Measurements from ENCODE around the gene ITGAE.
"Not testable (repeated sequence)": the region's sequence is repeated elsewhere in the genome, so short reads cannot be mapped to it uniquely, and the experiment has no call there.

ITGAE gene

GRCh38 chr17:3800362-3801271, at the start of gene ITGAE:
TSS of gene ITGAE (minus strand) at chr17:3801188. CDS start at chr17:3801144, 44 bp downstream.
- no peak within 1 kb of the TSS for H3K4me3 Mint-ChIP-seq
- H3K9me3 Mint-ChIP-seq = no peaks in the 10 kb centered on the region
- no peak within 1 kb of the TSS for H3K27ac Mint-ChIP-seq
- DNase-seq (no peak), ATAC-seq (no peak)
- peaks cover 7% of the 10 kb centered on the region for H3K27me3 Mint-ChIP-seq
- peaks cover 64% of the 10 kb centered on the region for H3K4me1 Mint-ChIP-seq
- H3K36me3 Mint-ChIP-seq (ENCODE audit: low read depth) = peaks cover 2% of the 10 kb centered on the region

GRCh38 chr17:3848229-3848835, 47.3 kb upstream of the ITGAE start:
- Mint-ChIP-seq H3K27ac (no peak overlapping the region), H3K4me1 (peaks cover 24% of the 10 kb centered on the region), H3K27me3 (peaks cover 6% of the 10 kb centered on the region), H3K36me3 (ENCODE audit: low read depth) (peaks cover 9% of the 10 kb centered on the region), H3K9me3 (no peaks in the 10 kb centered on the region), H3K4me3 (no peak overlapping the region)
- DNase-seq = no peak
- ATAC-seq = no peak

GRCh38 chr17:3847165-3847670, 46.2 kb upstream of the ITGAE start:
- ATAC-seq (no peak), DNase-seq (no peak)
- peaks cover 11% of the 10 kb centered on the region for H3K36me3 Mint-ChIP-seq (ENCODE audit: low read depth)
- no peak overlapping the region for H3K4me3 Mint-ChIP-seq
- H3K4me1 Mint-ChIP-seq = peaks cover 24% of the 10 kb centered on the region
- no peaks in the 10 kb centered on the region for H3K9me3 Mint-ChIP-seq
- peaks cover 6% of the 10 kb centered on the region for H3K27me3 Mint-ChIP-seq
- H3K27ac Mint-ChIP-seq = no peak overlapping the region

- Mint-ChIP-seq H3K4me3 (peak overlapping the region; percentile 90), H3K4me1 (peaks cover 24% of the 10 kb centered on the region), H3K27me3 (peaks cover 2% of the 10 kb centered on the region), H3K9me3 (no peaks in the 10 kb centered on the region), H3K36me3 (ENCODE audit: low read depth) (peaks cover 11% of the 10 kb centered on the region), H3K27ac (no peak overlapping the region)
- no peak for ATAC-seq
- no peak for DNase-seq
These were observed 45.6 kb upstream of the ITGAE start for GRCh38 chr17:3846437-3847164.

- H3K27ac Mint-ChIP-seq = peak within 1 kb of the TSS; percentile 82
These were observed 44.8 kb upstream of the ITGAE start, which contains the start of gene NCBP3 for GRCh38 chr17:3845621-3846436. TSS of gene NCBP3 (minus strand) at chr17:3846246. CDS start at chr17:3846223, 23 bp downstream.

GRCh38 chr17:3845291-3845620, 44.3 kb upstream of the ITGAE start:
- DNase-seq = peak; percentile 61
- Mint-ChIP-seq H3K9me3 (no peaks in the 10 kb centered on the region), H3K36me3 (ENCODE audit: low read depth) (peaks cover 21% of the 10 kb centered on the region), H3K4me1 (peaks cover 28% of the 10 kb centered on the region), H3K4me3 (peak overlapping the region; percentile 90), H3K27ac (peak overlapping the region; percentile 82), H3K27me3 (no peaks in the 10 kb centered on the region)
- peak; percentile 42 for ATAC-seq

More at GRCh38 chr17:3845621-3846436, 44.8 kb upstream of the ITGAE start, which contains the start of gene NCBP3:
- H3K4me1 Mint-ChIP-seq = peaks cover 26% of the 10 kb centered on the region
- H3K4me3 Mint-ChIP-seq = peak within 1 kb of the TSS; percentile 90
- no peaks in the 10 kb centered on the region for H3K9me3 Mint-ChIP-seq
- ATAC-seq = peak; percentile 98
- H3K36me3 Mint-ChIP-seq (ENCODE audit: low read depth) = peaks cover 18% of the 10 kb centered on the region
- H3K27me3 Mint-ChIP-seq = no peaks in the 10 kb centered on the region
- DNase-seq = peak; percentile 92

GRCh38 chr17:3844556-3844955, 43.6 kb upstream of the ITGAE start:
- not testable (repeated sequence) for H3K9me3 Mint-ChIP-seq, DNase-seq, H3K27ac Mint-ChIP-seq, H3K27me3 Mint-ChIP-seq, ATAC-seq
- H3K36me3 Mint-ChIP-seq (ENCODE audit: low read depth) = peaks cover 21% of the 10 kb centered on the region
- H3K4me1 Mint-ChIP-seq = peaks cover 28% of the 10 kb centered on the region
- H3K4me3 Mint-ChIP-seq = peak overlapping the region; percentile 90

GRCh38 chr17:3843935-3844516, 43.0 kb upstream of the ITGAE start:
- no peak overlapping the region for H3K27ac Mint-ChIP-seq
- ATAC-seq (no peak), DNase-seq (peak; percentile 53)
- peaks cover 21% of the 10 kb centered on the region for H3K36me3 Mint-ChIP-seq (ENCODE audit: low read depth)
- no peaks in the 10 kb centered on the region for H3K27me3 Mint-ChIP-seq
- peak overlapping the region; percentile 90 for H3K4me3 Mint-ChIP-seq
- H3K9me3 Mint-ChIP-seq = no peaks in the 10 kb centered on the region
- H3K4me1 Mint-ChIP-seq = peaks cover 28% of the 10 kb centered on the region

GRCh38 chr17:3838206-3838605, 37.2 kb upstream of the ITGAE start:
- peaks cover 40% of the 10 kb centered on the region for H3K36me3 Mint-ChIP-seq (ENCODE audit: low read depth)
- no peak for ATAC-seq
- H3K4me1 Mint-ChIP-seq = peaks cover 6% of the 10 kb centered on the region
- no peaks in the 10 kb centered on the region for H3K9me3 Mint-ChIP-seq
- H3K27ac Mint-ChIP-seq = no peak overlapping the region
- no peak overlapping the region for H3K4me3 Mint-ChIP-seq
- H3K27me3 Mint-ChIP-seq = no peaks in the 10 kb centered on the region
- DNase-seq = no peak

- DNase-seq (no peak), ATAC-seq (no peak)
- H3K27ac Mint-ChIP-seq = no peak overlapping the region
- peaks cover 40% of the 10 kb centered on the region for H3K36me3 Mint-ChIP-seq (ENCODE audit: low read depth)
- no peak overlapping the region for H3K4me3 Mint-ChIP-seq
- no peaks in the 10 kb centered on the region for H3K27me3 Mint-ChIP-seq
- peaks cover 6% of the 10 kb centered on the region for H3K4me1 Mint-ChIP-seq
- no peaks in the 10 kb centered on the region for H3K9me3 Mint-ChIP-seq
These were observed 35.6 kb upstream of the ITGAE start for GRCh38 chr17:3836551-3836950.

GRCh38 chr17:3835410-3836229, 34.6 kb upstream of the ITGAE start:
- H3K36me3 Mint-ChIP-seq (ENCODE audit: low read depth) = peaks cover 34% of the 10 kb centered on the region
- no peaks in the 10 kb centered on the region for H3K27me3 Mint-ChIP-seq
- no peak for ATAC-seq
- no peak overlapping the region for H3K27ac Mint-ChIP-seq
- no peak for DNase-seq
- H3K4me3 Mint-ChIP-seq = no peak overlapping the region
- H3K4me1 Mint-ChIP-seq = peaks cover 3% of the 10 kb centered on the region
- no peaks in the 10 kb centered on the region for H3K9me3 Mint-ChIP-seq

- ATAC-seq = no peak
- no peak overlapping the region for H3K4me3 Mint-ChIP-seq
- peaks cover 31% of the 10 kb centered on the region for H3K36me3 Mint-ChIP-seq (ENCODE audit: low read depth)
- no peak for DNase-seq
- H3K4me1 Mint-ChIP-seq = peaks cover 2% of the 10 kb centered on the region
- no peak overlapping the region for H3K27ac Mint-ChIP-seq
- H3K27me3 Mint-ChIP-seq = no peaks in the 10 kb centered on the region
- no peaks in the 10 kb centered on the region for H3K9me3 Mint-ChIP-seq
These were observed 33.8 kb upstream of the ITGAE start for GRCh38 chr17:3834811-3835210.

- Mint-ChIP-seq H3K4me3 (no peak overlapping the region), H3K4me1 (peaks cover 2% of the 10 kb centered on the region), H3K36me3 (ENCODE audit: low read depth) (peaks cover 34% of the 10 kb centered on the region), H3K9me3 (no peaks in the 10 kb centered on the region), H3K27ac (no peak overlapping the region), H3K27me3 (no peaks in the 10 kb centered on the region)
- DNase-seq = no peak
- ATAC-seq = no peak
These were observed 27.9 kb upstream of the ITGAE start for GRCh38 chr17:3828852-3829232.

All from activated naive CD8-positive, alpha-beta T cell treated with anti-CD3 and anti-CD28 coated beads, Interleukin-2, amount 50 U/mL, for 24 hours (primary cell).